ENCODE data around the gene E2F2.

Gene E2F2

DNA sequence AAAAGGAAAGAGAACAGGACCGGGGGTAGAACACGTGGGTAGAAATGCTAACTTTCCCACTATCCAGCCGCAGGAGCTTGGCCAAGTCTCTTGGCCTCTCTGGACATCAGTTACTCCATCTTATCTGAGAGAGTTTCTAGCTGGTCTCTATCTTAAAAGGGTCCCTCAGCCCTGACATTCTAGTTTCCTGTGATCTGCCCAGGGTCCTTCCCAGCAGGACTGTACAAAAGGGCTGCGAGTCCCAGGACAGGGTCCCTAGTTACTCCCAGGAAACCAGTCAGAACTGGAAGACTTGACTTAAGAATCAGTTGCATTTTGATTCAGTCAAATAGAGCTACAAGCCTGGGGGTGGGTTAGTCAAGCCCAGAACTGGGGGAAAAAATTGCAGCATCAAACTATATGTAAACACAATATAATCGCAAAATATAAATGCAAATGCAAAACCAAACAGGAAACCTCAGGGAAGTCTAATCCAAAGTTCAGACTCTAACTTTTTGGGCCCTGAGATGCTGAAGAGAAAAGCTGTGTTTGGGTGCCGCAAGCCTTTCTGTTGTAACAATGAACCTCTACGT is 49.9 kb downstream of the E2F2 start:
- no peak for DNase-seq

DNA sequence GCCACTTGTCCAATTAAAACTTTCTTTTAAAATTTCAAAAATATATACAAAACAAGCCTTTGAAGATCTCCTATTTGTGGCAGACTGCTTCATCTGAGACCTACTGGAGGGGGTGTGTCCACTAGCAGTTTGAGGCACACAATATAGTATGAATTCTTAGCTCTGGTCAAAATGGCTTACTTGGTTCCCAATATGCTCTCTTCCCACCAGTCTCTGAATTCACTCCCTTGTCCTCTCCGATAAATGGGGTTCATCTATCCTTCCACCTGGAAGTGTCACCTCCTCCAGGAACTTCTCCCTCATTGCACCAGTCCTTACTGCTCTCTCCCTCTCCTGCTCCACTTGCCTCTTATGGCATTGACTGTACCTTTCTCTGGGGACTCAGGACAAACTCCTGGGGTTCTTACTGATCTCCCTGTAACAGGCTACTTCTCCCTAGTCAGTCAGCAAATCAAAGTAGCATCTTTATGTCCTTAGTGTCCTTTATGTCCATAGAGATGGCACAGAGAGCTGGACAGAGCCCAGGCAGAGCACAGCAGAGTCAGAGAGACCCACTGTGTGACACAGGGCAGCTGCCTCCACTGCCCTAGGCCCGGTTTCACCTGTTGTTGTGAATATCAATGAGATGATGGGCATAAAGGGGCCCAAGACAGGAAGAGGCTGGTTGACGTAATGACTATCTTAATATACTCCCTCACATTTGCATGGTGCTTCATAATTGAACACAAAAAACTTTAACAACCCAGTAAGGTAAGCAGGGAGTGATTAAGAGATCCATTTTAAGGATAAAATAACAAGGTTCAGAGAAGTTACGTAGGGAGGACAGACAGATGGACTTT is 50.6 kb downstream of the E2F2 start:
- no peak for DNase-seq

DNA sequence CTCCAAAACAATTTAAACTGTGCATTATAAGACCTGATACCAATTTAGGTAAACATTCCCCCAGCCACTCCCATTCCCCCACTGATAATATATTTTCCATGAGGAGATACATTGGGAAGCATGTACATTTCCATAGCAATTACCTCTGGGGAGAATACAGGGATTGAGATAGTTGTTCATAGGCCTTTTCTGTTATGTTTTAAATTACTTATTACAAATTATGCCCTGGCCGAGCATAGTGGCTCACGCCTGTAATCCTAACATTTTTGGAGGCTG is 51.4 kb downstream of the E2F2 start:
- DNase-seq = no peak

DNA sequence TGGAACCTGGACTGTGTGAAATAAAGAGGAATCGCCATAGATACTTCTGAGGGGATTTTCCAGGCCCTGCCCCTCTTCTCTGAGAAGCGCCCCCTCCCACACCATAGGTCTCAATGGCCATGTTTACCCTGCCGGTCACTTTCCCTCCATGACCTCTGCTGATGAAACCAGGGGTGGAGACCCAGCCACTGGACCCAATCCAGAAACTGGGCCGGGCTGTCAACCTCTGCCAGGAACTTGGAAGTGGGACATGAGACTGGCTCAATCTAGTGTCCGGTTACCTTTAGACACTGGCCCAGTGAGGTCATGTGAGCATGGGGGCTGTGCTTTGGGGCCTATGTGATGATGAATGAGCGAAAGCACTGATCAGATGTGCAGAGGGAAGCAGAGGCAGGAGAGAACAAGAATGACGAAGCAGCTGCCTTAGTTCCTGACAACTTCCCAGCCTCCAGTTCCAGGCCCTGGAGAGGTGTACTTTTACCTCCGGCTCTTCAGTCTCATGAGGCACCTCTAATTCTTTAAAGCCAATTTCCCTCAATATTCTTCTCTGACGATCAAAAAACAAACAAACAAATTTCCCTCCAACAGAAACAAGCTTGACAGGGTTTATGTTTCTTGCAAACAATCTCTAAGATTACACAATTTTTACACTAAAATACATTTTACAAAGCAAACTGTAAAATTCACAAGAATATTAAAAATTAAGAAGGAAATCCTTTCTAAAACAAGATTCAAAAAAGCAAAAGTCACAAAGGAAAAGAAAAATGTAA is 52.0 kb downstream of the E2F2 start:
- no peak for DNase-seq

DNA sequence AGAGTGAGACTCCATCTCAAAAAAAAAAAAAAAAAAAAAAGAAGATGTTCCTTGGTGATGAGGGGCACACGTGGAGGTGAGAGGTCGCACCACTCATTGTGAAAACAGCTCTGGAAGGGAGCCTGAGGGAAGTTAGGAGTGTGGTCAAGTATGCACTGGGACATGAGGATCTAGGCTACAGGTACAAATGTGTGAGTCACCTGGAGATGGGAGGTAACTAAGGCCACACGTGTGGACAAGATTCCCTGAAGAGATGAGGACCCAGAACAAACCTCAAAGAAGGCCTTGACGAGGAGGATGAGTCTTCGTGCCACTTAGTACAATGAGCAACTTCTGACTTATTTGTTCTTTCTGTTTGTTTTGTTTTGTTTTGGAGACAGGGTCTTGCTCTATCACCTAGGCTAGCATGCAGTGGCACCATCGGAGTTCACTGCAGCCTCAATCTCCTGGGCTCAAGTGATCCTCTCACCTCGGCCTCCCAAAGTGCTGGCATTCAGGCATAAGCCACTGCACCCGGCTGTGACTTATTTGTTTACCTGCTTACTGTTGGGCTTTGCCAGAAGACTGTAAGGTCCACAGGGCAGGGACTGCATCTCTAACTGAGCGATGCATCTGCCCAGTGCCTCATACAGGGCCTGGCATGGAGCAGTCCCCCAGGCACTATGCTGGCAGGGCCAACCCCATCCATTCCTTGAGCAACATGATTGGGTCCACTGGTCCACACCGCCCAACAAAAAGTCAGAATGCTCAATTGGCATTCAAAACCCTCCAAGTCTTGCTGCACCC is 53.5 kb downstream of the E2F2 start:
- no peak for DNase-seq

DNA sequence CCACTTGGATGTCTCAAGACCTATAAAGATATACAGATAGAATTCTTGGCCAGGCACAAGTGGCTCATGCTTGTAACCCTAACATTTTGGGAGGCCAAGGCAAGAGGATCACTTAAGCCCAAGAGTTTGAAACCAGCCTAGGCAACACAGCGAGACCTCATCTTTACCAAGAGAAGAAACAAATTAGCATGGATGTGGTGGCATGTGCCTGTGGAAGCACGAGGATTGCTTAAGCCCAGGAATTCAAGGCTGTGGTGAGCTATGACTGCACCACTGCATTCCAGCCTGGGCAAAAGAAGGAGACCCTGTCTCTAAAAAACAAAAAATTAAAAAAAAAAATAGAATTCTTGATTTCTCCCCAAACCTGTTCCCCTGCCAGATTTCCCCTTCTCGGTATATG is 55.4 kb downstream of the E2F2 start:
- DNase-seq = no peak

DNA sequence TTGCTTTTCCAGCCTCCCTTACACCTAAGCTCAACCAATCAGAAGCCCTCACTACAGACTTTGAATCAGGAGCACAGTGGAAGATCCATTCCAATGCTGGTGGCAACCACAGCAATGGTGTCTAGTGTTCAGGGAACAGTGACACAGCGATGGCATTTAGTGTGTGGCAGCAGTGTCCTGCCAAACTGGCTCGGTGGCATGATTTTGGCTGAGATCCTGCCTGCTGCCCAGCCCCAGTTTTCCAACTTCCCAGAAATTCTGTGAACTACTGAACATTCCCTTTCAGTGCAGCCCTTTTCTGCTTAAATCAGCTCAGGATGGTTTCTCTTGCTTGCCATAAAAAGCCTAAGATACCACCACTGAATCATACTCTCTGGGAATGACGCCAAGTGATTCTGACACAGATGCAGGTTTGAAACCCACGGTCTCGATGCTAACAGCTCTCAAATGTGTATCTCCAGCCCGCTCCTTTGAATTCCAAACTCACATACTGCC is 55.9 kb downstream of the E2F2 start:
- no peak for DNase-seq

DNA sequence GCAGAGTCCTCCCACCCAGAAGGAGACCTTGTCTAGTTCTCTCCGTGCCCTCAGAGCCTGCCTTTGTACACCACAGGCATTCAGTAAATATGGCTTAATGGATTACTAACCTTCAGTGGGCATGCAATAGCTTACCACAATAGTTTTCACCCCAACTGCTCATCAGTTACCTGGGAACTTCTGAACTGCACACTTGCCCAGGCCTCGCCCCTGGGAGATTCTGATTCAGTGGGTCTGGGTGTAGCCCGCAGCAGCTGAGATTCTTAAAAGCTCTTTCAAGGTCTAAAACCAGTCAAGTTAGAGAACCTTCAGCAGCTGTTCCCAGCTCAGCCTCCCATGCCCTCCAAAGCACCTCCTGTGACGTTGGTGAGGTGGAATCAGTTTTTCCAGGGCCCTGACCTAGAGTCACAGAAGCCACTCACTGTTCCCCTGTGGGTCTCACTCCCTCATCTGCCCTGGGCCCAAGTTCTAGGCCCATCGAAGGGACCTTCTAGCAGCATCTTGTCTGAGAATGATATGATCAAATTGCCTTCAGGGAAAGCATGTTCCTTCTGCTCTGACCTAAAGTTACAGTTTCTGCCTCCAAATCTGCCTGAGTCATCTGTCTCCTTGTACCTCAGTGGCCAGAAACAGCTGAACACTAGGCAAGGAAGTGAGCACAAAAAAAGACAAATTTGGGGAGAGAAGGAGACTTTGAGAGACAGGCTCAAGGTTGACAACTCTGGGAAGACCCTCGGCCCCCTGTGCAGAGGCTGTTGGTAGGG is 57.8 kb downstream of the E2F2 start:
- no peak for DNase-seq

DNA sequence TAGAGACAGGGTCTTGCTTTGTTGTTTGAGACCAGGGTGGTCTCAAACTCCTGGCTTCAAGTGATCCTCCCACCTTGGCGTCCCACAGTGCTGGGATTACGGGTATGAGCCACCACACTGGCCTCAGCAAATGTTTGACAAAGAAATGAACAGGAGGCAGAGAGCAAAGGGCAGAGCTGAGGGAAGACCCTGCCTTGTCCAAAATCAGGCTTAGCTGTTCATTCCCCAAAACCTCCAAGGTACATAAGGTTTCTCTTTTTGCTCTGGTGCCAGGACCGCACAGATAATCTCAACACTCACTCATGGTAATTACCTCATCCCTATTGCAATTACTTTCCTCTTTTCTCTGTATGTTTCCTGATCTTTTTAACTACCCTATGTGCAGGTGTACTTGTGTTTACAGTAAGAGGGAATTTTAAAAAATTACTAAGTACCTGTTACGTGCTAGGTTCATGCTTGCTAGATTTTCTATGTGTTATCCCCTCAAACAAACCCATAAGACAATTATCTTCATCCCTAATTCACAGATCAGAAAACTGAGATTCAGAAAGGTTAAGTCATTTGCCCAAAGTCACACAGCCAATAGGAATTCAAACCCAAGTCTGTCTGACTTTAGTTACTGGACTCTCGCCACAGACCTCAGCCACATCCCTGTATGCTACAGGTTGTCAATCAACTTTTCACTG is 58.5 kb downstream of the E2F2 start:
- DNase-seq = no peak

DNA sequence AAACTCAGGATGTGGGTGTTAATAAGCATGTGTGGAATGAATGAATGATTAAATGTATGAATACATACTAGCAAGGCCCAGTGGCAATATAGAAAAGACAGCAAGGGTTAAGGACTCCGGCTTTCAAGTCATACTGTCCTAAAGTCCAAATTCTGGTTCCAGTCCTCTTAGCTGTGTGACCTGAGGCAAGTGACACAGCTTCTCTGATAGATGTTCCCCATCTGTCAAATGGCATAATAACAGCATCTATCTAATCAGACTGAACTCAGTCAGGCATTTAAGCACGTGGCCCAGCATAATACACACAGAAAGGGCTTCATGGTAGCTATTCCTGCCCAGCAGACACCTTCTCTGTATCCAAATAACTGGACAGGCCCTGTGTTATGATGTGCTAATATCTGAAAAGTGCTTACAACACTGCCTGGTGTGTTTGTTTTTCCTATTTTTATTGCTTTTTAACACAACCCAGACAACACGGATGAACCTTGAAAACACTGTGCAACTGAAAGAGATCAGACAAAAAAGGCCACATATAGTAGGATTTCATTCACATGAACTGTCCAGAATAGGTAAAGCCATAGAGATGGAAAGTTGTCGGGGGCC is 59.5 kb downstream of the E2F2 start:
- DNase-seq = no peak

DNA sequence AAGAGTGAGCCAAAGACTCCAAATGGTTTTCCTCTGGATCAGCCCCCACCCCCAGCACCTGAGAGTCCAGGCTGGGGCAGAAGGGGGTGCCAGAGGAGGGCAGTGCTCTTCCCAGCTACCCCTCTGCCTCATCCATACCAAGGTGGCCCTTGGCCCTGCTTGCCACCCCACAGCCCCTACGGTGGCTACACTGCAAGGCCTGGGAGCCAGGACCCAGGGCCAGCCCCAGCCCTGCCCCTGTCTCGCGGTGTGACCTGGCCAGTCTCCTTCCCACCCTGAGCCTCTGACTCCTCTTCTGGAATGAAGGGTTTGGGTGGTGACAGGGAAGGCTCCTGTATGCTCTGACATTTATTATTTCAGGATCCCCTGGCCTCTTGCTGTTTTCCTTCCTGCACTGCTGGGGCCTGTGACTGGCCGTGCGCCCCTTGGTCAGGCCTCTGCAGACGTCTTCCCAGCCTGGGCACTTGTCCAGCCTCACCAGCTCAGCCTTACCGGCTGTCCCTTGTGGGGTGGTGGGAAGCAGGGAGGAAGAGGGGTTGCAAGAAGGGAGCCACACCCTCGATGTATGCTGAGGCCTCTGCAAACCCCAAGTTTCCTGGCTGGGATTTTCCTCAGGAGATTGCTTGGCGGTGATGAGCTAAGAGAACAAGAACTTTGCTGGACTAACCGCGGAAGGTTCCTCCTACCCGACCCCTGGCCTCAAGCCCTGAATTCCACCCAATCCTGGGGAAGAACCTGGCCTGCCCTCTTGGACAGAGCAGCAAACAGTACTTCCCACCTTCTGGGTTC is 60.6 kb downstream of the E2F2 start:
- DNase-seq = no peak

DNA sequence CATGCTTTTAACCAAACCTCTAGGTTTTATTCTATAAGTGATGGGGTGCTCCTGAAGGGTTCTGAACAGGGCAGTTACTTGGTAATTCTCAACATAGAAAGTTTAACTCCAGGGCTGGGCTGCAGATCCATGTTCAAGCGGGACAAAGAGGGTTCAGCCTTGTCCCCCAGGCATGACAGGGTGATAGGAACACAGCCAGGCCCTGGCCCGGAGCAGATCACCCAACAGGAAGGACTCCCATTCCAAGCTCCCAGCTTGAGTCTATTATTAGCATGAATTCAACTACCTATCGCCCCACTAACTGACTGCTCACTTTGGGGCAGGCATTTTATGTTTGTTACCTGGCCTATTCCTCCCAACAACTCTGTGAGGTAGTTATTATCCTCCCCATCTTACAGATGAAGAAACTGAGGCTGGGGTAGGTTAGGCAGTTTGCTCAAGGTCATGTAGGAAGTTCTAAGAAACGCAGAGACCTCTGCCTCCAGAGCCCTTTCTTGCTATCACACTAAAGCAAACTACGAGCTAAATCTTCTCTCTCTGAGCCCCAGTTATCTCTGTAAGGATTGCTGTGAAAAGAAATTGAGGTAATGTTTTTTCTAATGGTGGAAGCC is 61.6 kb downstream of the E2F2 start:
- DNase-seq = no peak

DNA sequence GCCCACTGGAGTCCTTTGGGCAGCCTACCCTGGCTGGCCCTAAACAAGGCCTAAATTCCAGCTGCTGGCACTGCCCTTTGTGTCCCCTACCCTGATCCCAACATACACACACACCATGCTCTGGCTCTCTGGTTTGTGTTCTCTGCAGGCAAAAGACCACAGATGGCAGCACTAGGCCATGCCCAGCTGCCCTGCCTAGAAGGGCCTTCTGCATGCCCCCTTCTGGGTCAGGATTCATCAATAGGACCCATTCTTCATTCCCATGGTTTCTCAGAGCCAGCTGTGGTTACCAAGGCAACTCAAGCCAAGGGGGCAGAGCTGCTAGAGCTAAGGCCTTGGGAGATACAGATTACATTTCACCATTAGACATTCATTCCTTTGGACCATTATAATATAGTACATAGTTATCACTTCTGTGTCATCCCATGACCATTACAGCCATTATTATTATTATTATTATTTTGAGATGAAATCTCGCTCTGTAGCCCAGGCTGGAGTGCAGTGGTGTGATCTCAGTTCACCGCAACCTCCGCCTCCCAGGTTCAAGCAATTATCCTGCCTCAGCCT is 64.5 kb downstream of the E2F2 start:
- DNase-seq = no peak

DNA sequence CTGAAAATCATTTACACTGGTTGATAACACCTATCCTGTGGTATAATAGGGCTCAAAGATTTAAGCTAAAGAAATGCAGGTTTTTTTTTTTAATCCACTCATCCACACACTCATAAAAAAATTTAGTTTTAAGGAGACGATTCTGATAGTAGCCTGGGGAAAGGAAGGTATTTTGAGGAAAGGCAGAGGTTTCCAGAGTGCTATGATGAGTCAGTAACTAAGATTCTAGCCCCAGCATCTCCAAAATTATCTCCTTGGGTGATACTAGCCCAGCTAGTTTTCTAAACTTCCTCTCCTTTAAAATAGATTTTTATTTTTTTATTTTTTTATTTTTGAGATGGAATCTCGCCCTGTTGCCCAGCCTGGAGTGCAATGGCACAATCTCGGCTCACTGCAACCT is 67.7 kb downstream of the E2F2 start:
- no peak for DNase-seq

DNA sequence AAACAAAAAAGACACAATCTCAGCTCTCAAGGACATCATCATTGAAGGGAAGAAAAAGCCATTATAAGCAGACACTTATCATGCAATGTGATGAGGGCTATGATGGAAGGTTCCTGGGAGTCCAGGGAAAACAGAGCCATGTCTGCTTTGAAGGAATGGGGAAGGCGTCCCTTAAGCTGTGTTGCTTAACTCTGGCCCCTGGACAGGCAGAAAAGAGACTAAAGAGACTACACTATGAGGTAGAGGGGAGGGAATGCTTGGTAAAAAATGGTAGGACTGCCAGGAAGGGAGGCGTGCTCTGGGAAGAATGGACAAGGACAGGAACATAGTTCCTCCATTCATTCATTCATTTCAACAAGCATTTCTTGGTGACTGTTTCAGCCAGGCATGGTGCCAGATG is 68.3 kb downstream of the E2F2 start:
- DNase-seq = no peak

DNA sequence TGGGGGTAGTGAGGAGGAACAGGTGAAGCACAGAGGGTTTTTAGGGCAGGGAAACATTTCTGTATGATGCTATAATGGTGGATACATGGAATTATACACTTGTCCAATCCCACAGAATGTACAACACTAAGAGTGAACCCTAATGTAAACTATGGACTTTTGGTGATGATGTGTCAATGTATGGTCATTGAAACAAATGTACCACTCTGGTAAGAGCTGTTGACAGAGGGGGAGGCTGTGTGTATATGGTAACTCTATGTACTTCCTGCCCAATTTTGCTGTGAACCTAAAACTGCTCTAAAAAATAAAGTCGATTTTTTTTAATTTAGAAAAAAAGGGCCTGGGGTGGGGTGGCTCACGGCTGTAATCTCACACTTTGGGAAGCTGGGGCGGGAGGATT is 70.0 kb downstream of the E2F2 start:
- DNase-seq = no peak

DNA sequence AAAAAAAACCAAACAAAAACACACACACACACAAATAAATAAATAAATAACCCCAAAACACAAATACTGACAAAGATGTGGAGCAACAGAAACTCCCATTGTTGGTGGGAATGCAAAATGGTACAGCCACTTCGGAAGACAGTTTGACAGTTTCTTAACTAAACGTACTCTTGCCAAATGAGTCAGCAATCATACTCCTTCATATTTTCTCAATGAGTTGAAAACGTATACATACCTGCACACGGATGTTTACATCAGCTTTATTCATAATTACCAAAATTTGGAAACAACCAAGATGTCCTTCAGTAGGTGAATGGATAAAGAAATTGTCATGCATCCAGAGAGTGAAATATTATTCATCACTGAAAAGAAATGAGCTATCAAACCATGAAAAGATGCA is 70.5 kb downstream of the E2F2 start:
- DNase-seq = no peak

DNA sequence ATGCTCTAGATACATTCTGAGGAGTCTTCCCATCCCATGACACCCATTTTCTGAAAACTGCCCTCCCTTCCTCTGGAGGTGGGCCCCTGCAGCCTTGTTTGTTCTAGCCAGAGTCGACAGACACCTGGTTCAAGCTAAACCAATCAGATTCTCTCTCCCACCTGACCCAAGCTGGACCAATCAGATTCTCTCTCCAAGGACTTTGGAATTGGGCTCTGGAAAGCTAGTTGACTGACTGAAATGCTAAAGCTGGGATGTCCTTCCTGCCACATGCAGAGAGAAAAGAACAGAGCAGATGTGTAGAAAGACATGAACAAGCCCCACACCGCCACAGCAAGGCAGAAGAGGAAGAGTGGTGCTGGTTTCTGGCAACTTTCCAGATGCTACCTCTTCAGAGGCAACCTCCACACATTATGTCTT is 71.7 kb downstream of the E2F2 start:
- DNase-seq = no peak
